Heart left ventricle (tissue), 13 donors: ENCODE results near the gene ATP6V0C.

ENCODE experiments used
- CTCF ChIP-seq, 12 donors: fragments of 200-600 bp; sonication (generic) in 4 of 12; IDR thresholded peaks; one replicate each; pipeline versions ENCODE4 v1.5.0 to v1.8.0; 2018 to 2022; ENCODE audit warnings: antibody characterized with exemption in 12 of 12, mild to moderate bottlenecking in 5 of 12
- POLR2A ChIP-seq, 2 donors: fragments of 450-650 bp; IDR thresholded peaks; one replicate each; pipeline ENCODE4 v1.6.1; 2017; ENCODE audit warnings: antibody characterized with exemption in 2 of 2, mild to moderate bottlenecking in 2 of 2, moderate library complexity in 2 of 2
- donor health status: ischemic (EF 13 %, LVEDD 7.1; RV severe dilation, severe dysfunction).
- donor health status: DM: no; HTN: yes; CAD: no.
- donor health status: DM: no; HTN: no; CAD: no.
- donor health status: ischemic (EF 25% LVEDD 6.9; RV normal size, moderate dysfunction).
- donor health status: ischemic (EF 25% LVEDD 5.7; RV mildly dilated, moderate dysfunction).
- donor health status: ischemic (EF 35%, LVEDD 5.7; RV mildly dilated, moderate dysfunction).
- donor health status: nonischemic (EF 11% LVEDD 7.7; RV severe dilation, severe dysfunction).
- donor health status: DM: yes; HTN: yes; CAD: no.
- donor health status: PGD.
- donor health status: ischemic (EF 29% LVEDD 5.4; RV normal size, mild dysfunction).
- donor health status: nonischemic (EF 23%, LVEDD 6.1; RV moderate dilation, normal function).

- TF ChIP-seq POLR2A (IDR thresholded peaks at IDR 0.05) (no peak), CTCF (IDR thresholded peaks at IDR 0.05) (no peak)
Measured at GRCh38 chr16:2487517-2487842, 26.3 kb upstream of the ATP6V0C start.
